Measurements from ENCODE around the gene ARHGAP26. TPM values are rescaled to one million over a fixed set of nuclear protein-coding genes. Genes with fewer than 3 reads are reported as not detected.

The ARHGAP26 gene
- total and polyA plus RNA-seq, 2 of the 4 experiments (the other 2 are of a cell fraction): 0.54 to 0.56 TPM

DNA sequence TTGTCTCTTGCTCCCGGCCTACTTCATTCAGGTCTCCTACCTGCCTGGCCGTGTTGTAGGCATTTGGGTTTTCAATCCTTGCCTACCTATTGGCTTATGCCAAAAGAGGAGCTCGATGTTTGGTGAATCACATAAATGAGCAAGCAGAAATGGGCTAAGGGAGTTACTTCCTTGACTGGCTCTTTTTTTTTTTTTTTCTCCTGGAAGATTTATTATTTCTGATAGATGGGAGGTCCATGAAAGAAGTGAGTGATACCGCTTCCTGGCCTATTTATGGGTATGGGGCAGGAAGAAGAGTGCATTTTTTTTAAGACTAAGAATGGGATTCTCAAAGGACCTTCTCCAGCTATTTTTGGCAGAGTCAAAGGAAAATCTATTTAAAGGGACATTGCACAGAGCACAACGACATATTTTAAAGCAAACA, 294.1 kb downstream of the ARHGAP26 start (continued):
- no peak for TF ChIP-seq CTCF (conservative IDR thresholded peaks at IDR 0.05; ENCODE audit: low read depth, low read length)

GRCh38 chr5:143064676-143065075, 294.5 kb downstream of the ARHGAP26 start:
- H4K91ac ChIP-seq (ENCODE audit: insufficient read depth, low read depth, low read length): 0 out of 2 replicates have a peak overlapping the region, but pooled peaks have one; percentile 35
- in situ Hi-C loops (cut with MboI; ENCODE audit: low sequenced_read_pairs) (no loop called here), dilution Hi-C loops (cut with HindIII; ENCODE audit: low sequenced_read_pairs, unreplicated experiment) (no loop called here), intact Hi-C loops (cut with micrococcal nuclease) (loop anchor here (5.0 kb wide), 1 partner anchor 37 kb away; no protein-coding TSS in a partner anchor)
- H2AK5ac ChIP-seq (ENCODE audit: low read depth, low read length): no peak overlapping the region
- H3K4ac ChIP-seq (ENCODE audit: low read depth, low read length): peak overlapping the region; percentile 79; the same call in 1 of the 2 replicates
- peak overlapping the region; percentile 95; the same call in 2 of the 3 replicates for H2BK15ac ChIP-seq (ENCODE audit: low read depth, low read length)
- peak overlapping the region; percentile 76 for H3K14ac ChIP-seq (replicated peaks; ENCODE audit: low read depth, low read length)
- H3K56ac ChIP-seq (ENCODE audit: extremely low read depth, insufficient read depth, low read length): peak overlapping the region; percentile 14; the same call in 1 of the 2 replicates
- H4K8ac ChIP-seq (ENCODE audit: low read depth in 2 of 2, low read length in 2 of 2): peak overlapping the region; percentile 39 to 75
- no peak overlapping the region for H3K4me3 ChIP-seq (ENCODE audit: insufficient read depth, low read depth, low read length)
- peaks cover 30% of the 10 kb centered on the region for H3K9me1 ChIP-seq (ENCODE audit: insufficient read depth, low read length)
- peak overlapping the region; percentile 97 for H2BK120ac ChIP-seq (ENCODE audit: low read depth, low read length)
- H3K9me3 ChIP-seq (ENCODE audit: control insufficient read depth, insufficient read depth, low read length): no peaks in the 10 kb centered on the region
- 0 out of 2 replicates have a peak overlapping the region, but pooled peaks have one; percentile 23 for H3K9ac ChIP-seq (ENCODE audit: low read depth, low read length)
- no peak for TF ChIP-seq MAFK (IDR thresholded peaks at IDR 0.05; ENCODE audit: low read depth, low read length)
- no peak for TF ChIP-seq BHLHE40 (IDR thresholded peaks at IDR 0.05; ENCODE audit: low read depth, low read length)
- TF ChIP-seq CTCF (conservative IDR thresholded peaks at IDR 0.05; ENCODE audit: low read depth, low read length): no peak
- TF ChIP-seq USF2 (IDR thresholded peaks at IDR 0.05; ENCODE audit: low read depth, low read length): no peak
- no peak for TF ChIP-seq POLR2A (IDR thresholded peaks at IDR 0.05; ENCODE audit: low read depth, low read length)
- no peak for TF ChIP-seq MXI1 (IDR thresholded peaks at IDR 0.05; ENCODE audit: borderline replicate concordance, low read depth, low read length)
- TF ChIP-seq CHD1 (IDR thresholded peaks at IDR 0.05; ENCODE audit: low read depth, low read length): no peak
- TF ChIP-seq MAZ (IDR thresholded peaks at IDR 0.05; ENCODE audit: borderline replicate concordance, low read depth, low read length): no peak
- TF ChIP-seq NFE2L2 (IDR thresholded peaks at IDR 0.05; ENCODE audit: low read depth, low read length): no peak
- TF ChIP-seq RAD21 (IDR thresholded peaks at IDR 0.05; ENCODE audit: low read length): no peak
- TF ChIP-seq CEBPB (IDR thresholded peaks at IDR 0.05; ENCODE audit: low read depth, low read length): no peak
- no peaks in the 10 kb centered on the region for H3K36me3 ChIP-seq (ENCODE audit: control insufficient read depth, insufficient read depth, low read length)
- no peaks in the 10 kb centered on the region for H3K27me3 ChIP-seq (ENCODE audit: control insufficient read depth, insufficient read depth, low read length)
- H3K79me1 ChIP-seq (ENCODE audit: low read depth in 1 of 2, low read length in 2 of 2): peaks cover 0 to 14% of the 10 kb centered on the region in 2 experiments; a peak in 2 of 4 replicates
- peak overlapping the region; percentile 46; the same call in 1 of the 2 replicates for H3K27ac ChIP-seq (ENCODE audit: insufficient read depth, low read length)
- no peaks in the 10 kb centered on the region for H4K20me1 ChIP-seq (ENCODE audit: insufficient read depth, low read length)
- BruUV-seq (replicated peaks): no TSS peak
- peak overlapping the region; percentile 78 for H2BK5ac ChIP-seq (ENCODE audit: low read depth, low read length, poor library complexity, severe bottlenecking)
- POLR2A ChIA-PET (ENCODE audit: unreplicated experiment): no interaction called here
- no peak overlapping the region for H2AK9ac ChIP-seq (replicated peaks; ENCODE audit: low read depth, low read length, poor library complexity)
- peak overlapping the region; percentile 32; the same call in 1 of the 2 replicates for H3K4me2 ChIP-seq (ENCODE audit: low read depth, low read length)
- peak overlapping the region; percentile 70; the same call in 1 of the 2 replicates for H3K23ac ChIP-seq (ENCODE audit: low read depth, low read length)
- DNase-seq (no peak), ATAC-seq (ENCODE audit: low read depth) (no peak)
- H2AFZ ChIP-seq (replicated peaks; ENCODE audit: low read length, poor library complexity): no peak overlapping the region
- H3K18ac ChIP-seq (ENCODE audit: low read depth, low read length): peak overlapping the region; percentile 95
- peaks cover 37% of the 10 kb centered on the region for H3K4me1 ChIP-seq (ENCODE audit: control insufficient read depth, insufficient read depth, low read length)
- CTCF ChIA-PET: interaction anchor here (0.8 to 1.6 kb wide), 2 partner anchors 19 to 58 kb away, joined by 3 read pairs; no protein-coding TSS in a partner anchor
- no CpG with 5 or more reads among the region's 2 CpGs for WGBS, 2 experiments (ENCODE audit: extremely low coverage in 2 of 2, insufficient read length in 1 of 2)
- H4K5ac ChIP-seq (ENCODE audit: low read depth, low read length): peak overlapping the region; percentile 79; the same call in 1 of the 2 replicates
- peak overlapping the region; percentile 79 for H2BK20ac ChIP-seq (ENCODE audit: low read depth, low read length)
